BE2C (cell line): Measurements from ENCODE around the gene FBXO17.
A peak's percentile ranks its signal among the peaks of the same experiment; 100 is the strongest.

ENCODE experiments used
- DNase-seq: peaks from one replicate; pipeline ENCODE4 v3.0.0-alpha.2; 2020
- H3K27me3 ChIP-seq: fragments of 250-450 bp; sonication (Bioruptor Pico); 2 replicates; pipeline ENCODE4 v1.5.1; 2020; ENCODE audit warnings: mild to moderate bottlenecking
- H3K36me3 ChIP-seq: fragments of 250-450 bp; sonication (Bioruptor Pico); 2 replicates; pipeline ENCODE4 v1.5.1; 2020; ENCODE audit warnings: mild to moderate bottlenecking
- H3K4me1 ChIP-seq: fragments of 250-450 bp; sonication (Bioruptor Pico); 2 replicates; pipeline ENCODE4 v1.5.1; 2020
- H3K4me3 ChIP-seq: 2 replicates; pipeline ENCODE4 v1.5.1; 2011; ENCODE audit warnings: low read depth, low read length
- H3K9me3 ChIP-seq: fragments of 250-450 bp; sonication (Bioruptor Pico); 2 replicates; pipeline ENCODE4 v1.5.1; 2020
- CTCF ChIP-seq: IDR thresholded peaks from 2 replicates; pipeline ENCODE4 v1.5.1; 2012; ENCODE audit warnings: mild to moderate bottlenecking, low read depth, low read length

Gene FBXO17

GRCh38 chr19:38921420-38922274, 53.9 kb downstream of the FBXO17 start:
- Histone ChIP-seq H3K36me3 (peaks cover 39% of the 10 kb centered on the region), H3K4me3 (no peak overlapping the region), H3K9me3 (no peaks in the 10 kb centered on the region), H3K27me3 (no peaks in the 10 kb centered on the region), H3K4me1 (peaks cover 3% of the 10 kb centered on the region)
- no peak for TF ChIP-seq CTCF
- no peak for DNase-seq

GRCh38 chr19:38920602-38921419, 54.7 kb downstream of the FBXO17 start:
- Histone ChIP-seq H3K4me3 (no peak overlapping the region), H3K4me1 (peaks cover 3% of the 10 kb centered on the region), H3K9me3 (no peaks in the 10 kb centered on the region), H3K36me3 (peaks cover 34% of the 10 kb centered on the region), H3K27me3 (no peaks in the 10 kb centered on the region)
- DNase-seq: no peak
- TF ChIP-seq CTCF: no peak

GRCh38 chr19:38919837-38920601, 55.5 kb downstream of the FBXO17 start:
- no peak overlapping the region for H3K4me3 ChIP-seq
- no peaks in the 10 kb centered on the region for H3K27me3 ChIP-seq
- peaks cover 26% of the 10 kb centered on the region for H3K36me3 ChIP-seq
- no peaks in the 10 kb centered on the region for H3K9me3 ChIP-seq
- H3K4me1 ChIP-seq: peaks cover 3% of the 10 kb centered on the region
- no peak for TF ChIP-seq CTCF
- no peak for DNase-seq

- Histone ChIP-seq H3K36me3 (peaks cover 11% of the 10 kb centered on the region), H3K9me3 (no peaks in the 10 kb centered on the region)
These were observed 57.0 kb downstream of the FBXO17 start for GRCh38 chr19:38918526-38918925.

GRCh38 chr19:38917921-38918491, 57.5 kb downstream of the FBXO17 start:
- H3K9me3 ChIP-seq: no peaks in the 10 kb centered on the region
- DNase-seq: peak; percentile 66
- peak overlapping the region; percentile 32 for H3K4me3 ChIP-seq
- TF ChIP-seq CTCF: peak; percentile 60
- H3K36me3 ChIP-seq: peaks cover 11% of the 10 kb centered on the region
- H3K4me1 ChIP-seq: peaks cover 3% of the 10 kb centered on the region
- no peaks in the 10 kb centered on the region for H3K27me3 ChIP-seq

More at GRCh38 chr19:38918526-38918925, 57.0 kb downstream of the FBXO17 start:
- no peak for DNase-seq
- TF ChIP-seq CTCF: no peak
- no peaks in the 10 kb centered on the region for H3K27me3 ChIP-seq
- peaks cover 3% of the 10 kb centered on the region for H3K4me1 ChIP-seq
- H3K4me3 ChIP-seq: no peak overlapping the region
